ENCODE results near the gene ENTHD1.

DNA sequence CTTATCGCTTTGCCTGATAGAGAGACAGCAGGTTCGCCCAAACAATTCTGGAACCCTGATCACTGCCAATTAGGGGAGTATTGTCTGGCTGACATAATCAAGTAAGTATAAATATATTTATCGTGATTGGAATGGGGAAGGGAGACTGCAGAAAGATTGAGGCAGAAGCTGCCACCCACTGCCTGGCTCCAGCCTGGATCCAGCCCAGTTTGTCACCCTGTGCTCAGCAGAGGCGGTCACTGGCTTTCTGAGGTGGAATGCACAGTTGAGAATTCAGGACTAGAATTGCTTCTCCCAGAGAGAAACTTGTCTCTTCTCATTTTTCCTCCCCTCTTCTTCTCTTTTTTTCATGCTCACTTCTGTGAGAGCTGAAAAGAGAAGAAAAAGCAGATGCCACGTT is 33.2 kb upstream of the ENTHD1 start:
- no peak for TF ChIP-seq GATA2 (IDR thresholded peaks at IDR 0.05; ENCODE audit: low read depth, low read length)
- no peak for TF ChIP-seq GATA3 (IDR thresholded peaks at IDR 0.05; ENCODE audit: low read depth, low read length)
